ENCODE data around the gene NRXN3.

The NRXN3 gene

DNA sequence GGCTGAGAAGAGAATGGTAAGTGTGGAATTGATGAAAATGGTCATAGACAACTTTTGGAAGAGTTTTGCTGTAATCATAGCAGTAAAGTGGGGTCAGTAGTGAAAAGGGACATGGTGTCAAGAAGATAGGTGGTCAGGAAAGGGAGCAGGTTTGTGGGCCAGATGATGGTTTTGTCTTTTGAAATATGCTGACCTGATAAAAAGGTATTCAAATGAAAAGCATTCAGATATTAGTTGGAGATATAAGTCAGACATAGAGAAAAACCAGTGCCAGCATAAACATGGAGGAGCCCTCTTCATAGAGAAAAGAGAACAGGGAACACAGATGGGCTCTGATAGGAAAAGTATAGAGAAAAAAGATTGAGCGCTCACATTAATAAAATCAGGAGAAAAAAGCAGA lies 518.3 kb downstream of the NRXN3 start:
- Mint-ChIP-seq H3K4me3 (no peak overlapping the region), H3K36me3 (ENCODE audit: low read depth) (no peaks in the 10 kb centered on the region), H3K4me1 (no peaks in the 10 kb centered on the region), H3K27ac (no peak overlapping the region), H3K9me3 (no peaks in the 10 kb centered on the region), H3K27me3 (ENCODE audit: low read depth) (no peaks in the 10 kb centered on the region)
- TF ChIP-seq, protein P1, sequence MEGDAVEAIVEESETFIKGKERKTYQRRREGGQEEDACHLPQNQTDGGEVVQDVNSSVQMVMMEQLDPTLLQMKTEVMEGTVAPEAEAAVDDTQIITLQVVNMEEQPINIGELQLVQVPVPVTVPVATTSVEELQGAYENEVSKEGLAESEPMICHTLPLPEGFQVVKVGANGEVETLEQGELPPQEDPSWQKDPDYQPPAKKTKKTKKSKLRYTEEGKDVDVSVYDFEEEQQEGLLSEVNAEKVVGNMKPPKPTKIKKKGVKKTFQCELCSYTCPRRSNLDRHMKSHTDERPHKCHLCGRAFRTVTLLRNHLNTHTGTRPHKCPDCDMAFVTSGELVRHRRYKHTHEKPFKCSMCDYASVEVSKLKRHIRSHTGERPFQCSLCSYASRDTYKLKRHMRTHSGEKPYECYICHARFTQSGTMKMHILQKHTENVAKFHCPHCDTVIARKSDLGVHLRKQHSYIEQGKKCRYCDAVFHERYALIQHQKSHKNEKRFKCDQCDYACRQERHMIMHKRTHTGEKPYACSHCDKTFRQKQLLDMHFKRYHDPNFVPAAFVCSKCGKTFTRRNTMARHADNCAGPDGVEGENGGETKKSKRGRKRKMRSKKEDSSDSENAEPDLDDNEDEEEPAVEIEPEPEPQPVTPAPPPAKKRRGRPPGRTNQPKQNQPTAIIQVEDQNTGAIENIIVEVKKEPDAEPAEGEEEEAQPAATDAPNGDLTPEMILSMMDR (IDR thresholded peaks at IDR 0.05; ENCODE audit: unreplicated experiment in 3 of 3), result no peak

DNA sequence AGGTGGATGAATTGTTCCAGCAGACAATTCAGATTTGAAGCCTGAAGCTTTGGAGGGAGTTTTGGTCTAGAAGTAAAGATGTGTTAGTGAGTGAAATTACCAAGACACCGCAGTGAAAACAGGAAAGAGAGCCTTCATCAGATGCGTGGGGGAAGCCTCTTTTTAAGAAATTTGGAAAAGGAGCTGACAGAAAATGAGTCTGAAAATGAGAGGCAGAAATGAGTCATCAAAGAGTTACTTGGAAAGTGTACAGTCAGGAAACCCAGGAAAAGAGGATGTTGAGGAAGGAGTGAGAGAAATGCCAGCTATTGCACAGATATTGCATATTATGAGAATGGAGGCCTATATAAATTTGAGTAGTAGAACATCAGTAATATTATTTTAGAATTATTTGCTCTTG lies 520.7 kb downstream of the NRXN3 start:
- Mint-ChIP-seq H3K4me3 (no peak overlapping the region), H3K27me3 (ENCODE audit: low read depth) (no peaks in the 10 kb centered on the region), H3K36me3 (ENCODE audit: low read depth) (no peaks in the 10 kb centered on the region), H3K9me3 (no peaks in the 10 kb centered on the region), H3K4me1 (no peaks in the 10 kb centered on the region), H3K27ac (no peak overlapping the region)
- TF ChIP-seq, protein P1 (IDR thresholded peaks at IDR 0.05; ENCODE audit: unreplicated experiment in 3 of 3), result no peak

DNA sequence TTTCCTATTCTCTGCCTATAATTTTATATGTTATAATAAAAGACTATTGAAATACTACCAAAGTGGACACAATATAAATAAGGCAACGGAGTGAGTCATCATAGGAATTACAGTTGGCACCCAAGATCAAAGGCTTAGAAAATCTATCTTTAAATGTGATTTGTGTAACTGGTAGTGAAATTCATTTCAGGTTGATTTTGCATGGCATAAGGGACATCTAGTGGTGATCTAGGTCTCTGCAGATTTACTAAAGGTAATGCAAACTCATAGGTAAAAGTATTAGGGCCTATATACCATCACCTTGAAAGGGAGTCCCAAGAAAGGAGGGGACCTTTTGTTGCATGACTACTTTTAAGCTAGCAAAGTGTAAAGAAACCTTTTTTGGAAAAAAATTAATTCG lies 527.2 kb downstream of the NRXN3 start:
- Mint-ChIP-seq H3K27me3 (ENCODE audit: low read depth) (no peaks in the 10 kb centered on the region), H3K4me3 (no peak overlapping the region), H3K36me3 (ENCODE audit: low read depth) (no peaks in the 10 kb centered on the region), H3K9me3 (no peaks in the 10 kb centered on the region), H3K27ac (no peak overlapping the region), H3K4me1 (no peaks in the 10 kb centered on the region)
- TF ChIP-seq, protein P1 (IDR thresholded peaks at IDR 0.05; ENCODE audit: unreplicated experiment in 3 of 3), result peak; percentile 44 to 62 (median 54)

DNA sequence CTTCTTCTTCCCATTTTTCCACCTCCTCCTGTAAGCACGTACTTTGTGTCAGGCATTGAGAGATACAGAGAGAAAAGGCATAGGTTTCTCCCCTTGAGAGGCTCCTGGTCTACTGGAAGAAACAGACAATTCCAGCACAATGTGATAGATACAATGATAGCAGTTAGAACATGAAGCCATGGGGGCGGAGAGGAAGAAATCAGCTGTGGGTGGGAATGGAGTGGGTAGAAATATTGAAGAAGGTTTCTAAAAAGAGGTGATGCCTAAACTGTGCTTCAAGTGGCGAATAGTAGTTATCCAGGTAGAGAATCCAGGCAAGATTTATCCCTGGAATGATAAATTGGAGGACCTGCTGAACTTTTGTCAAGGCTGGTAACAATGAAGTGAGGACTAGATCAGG lies 528.8 kb downstream of the NRXN3 start:
- Mint-ChIP-seq H3K9me3 (no peaks in the 10 kb centered on the region), H3K27ac (no peak overlapping the region), H3K36me3 (ENCODE audit: low read depth) (no peaks in the 10 kb centered on the region), H3K4me1 (no peaks in the 10 kb centered on the region), H3K27me3 (ENCODE audit: low read depth) (no peaks in the 10 kb centered on the region), H3K4me3 (no peak overlapping the region)
- TF ChIP-seq, protein P1 (IDR thresholded peaks at IDR 0.05; ENCODE audit: unreplicated experiment in 3 of 3), result no peak

DNA sequence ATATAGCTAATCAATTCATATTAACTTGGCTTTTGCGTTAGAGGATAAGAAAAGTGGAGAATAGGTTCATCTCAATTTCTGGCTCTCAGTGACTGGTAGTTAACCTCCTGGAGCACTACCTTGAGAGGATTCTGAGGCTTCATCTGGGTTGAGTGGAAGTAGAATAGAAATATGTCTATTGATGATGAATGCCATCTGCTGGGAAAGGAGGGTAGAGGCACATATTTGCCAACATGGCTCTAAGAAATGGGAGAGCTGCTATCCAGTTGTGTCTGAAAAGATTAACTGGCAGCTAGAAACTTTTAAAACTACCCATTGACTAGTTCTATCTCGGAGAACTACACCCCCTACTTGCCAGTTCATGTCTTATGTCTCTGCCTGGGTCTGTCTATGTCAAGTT lies 530.1 kb downstream of the NRXN3 start:
- TF ChIP-seq, protein P1 (IDR thresholded peaks at IDR 0.05; ENCODE audit: unreplicated experiment in 3 of 3), result no peak
- no peaks in the 10 kb centered on the region for H3K36me3 Mint-ChIP-seq (ENCODE audit: low read depth)
- no peaks in the 10 kb centered on the region for H3K9me3 Mint-ChIP-seq
- peaks cover 5% of the 10 kb centered on the region for H3K27me3 Mint-ChIP-seq (ENCODE audit: low read depth)
- no peak overlapping the region for H3K4me3 Mint-ChIP-seq
- no peak overlapping the region for H3K27ac Mint-ChIP-seq
- H3K4me1 Mint-ChIP-seq, result no peaks in the 10 kb centered on the region

GRCh38 chr14:78701246-78701645 lies 531.1 kb downstream of the NRXN3 start:
- Mint-ChIP-seq H3K9me3 (no peaks in the 10 kb centered on the region), H3K27me3 (ENCODE audit: low read depth) (peaks cover 6% of the 10 kb centered on the region), H3K4me1 (no peaks in the 10 kb centered on the region), H3K36me3 (ENCODE audit: low read depth) (no peaks in the 10 kb centered on the region), H3K4me3 (no peak overlapping the region), H3K27ac (no peak overlapping the region)
- TF ChIP-seq, protein P1 (IDR thresholded peaks at IDR 0.05; ENCODE audit: unreplicated experiment in 3 of 3), result no peak
